ENCODE data around the gene ITPKC.

DNA sequence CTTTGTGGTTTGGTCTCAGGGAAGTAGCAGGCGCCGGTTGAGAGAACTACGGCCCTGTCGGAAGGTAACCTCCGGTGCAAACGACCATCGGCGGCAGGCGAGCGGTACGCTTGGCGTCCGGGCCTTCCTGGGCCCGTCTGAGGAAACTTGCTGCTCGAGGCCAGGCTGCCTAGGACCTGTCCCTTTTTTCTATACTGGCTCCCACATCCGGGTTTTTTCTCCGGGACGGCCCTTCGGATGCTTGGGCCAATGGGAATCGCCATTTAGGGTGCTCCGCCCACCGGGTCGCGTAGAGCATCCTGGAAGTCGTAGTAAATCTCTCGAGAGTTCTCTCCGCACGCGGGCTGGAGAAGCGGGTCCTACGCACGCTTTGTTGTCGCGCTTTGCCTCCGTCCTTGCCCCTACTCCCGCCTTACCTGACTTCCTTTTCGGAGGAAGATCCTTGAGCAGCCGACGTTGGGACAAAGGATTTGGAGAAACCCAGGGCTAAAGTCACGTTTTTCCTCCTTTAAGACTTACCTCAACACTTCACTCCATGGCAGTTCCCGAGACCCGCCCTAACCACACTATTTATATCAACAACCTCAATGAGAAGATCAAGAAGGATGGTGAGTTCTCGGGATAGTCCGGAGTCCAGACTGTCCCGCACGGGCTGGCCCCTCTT, 34.1 kb downstream of the ITPKC start, which contains the start of gene SNRPA:
- TF ChIP-seq, protein P1, sequence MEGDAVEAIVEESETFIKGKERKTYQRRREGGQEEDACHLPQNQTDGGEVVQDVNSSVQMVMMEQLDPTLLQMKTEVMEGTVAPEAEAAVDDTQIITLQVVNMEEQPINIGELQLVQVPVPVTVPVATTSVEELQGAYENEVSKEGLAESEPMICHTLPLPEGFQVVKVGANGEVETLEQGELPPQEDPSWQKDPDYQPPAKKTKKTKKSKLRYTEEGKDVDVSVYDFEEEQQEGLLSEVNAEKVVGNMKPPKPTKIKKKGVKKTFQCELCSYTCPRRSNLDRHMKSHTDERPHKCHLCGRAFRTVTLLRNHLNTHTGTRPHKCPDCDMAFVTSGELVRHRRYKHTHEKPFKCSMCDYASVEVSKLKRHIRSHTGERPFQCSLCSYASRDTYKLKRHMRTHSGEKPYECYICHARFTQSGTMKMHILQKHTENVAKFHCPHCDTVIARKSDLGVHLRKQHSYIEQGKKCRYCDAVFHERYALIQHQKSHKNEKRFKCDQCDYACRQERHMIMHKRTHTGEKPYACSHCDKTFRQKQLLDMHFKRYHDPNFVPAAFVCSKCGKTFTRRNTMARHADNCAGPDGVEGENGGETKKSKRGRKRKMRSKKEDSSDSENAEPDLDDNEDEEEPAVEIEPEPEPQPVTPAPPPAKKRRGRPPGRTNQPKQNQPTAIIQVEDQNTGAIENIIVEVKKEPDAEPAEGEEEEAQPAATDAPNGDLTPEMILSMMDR (IDR thresholded peaks at IDR 0.05): no peak
- peak; percentile 85 to 96 for TF ChIP-seq POLR2A (IDR thresholded peaks at IDR 0.05)
